HEK293 (cell line): ENCODE data around the gene TUBGCP6.

ENCODE experiments used
- CTCF ChIP-seq: fragments of 450-650 bp; formaldehyde crosslinking; IDR thresholded peaks from 2 replicates; pipeline ENCODE4 v1.5.1; 2016; ENCODE audit warnings: missing biosample characterization, missing genetic modification characterization
- ZNF174 ChIP-seq: fragments of 450-650 bp; formaldehyde crosslinking; IDR thresholded peaks from 2 replicates; pipeline ENCODE4 v1.5.0; 2017; ENCODE audit warnings: missing biosample characterization, mild to moderate bottlenecking, missing genetic modification characterization

DNA sequence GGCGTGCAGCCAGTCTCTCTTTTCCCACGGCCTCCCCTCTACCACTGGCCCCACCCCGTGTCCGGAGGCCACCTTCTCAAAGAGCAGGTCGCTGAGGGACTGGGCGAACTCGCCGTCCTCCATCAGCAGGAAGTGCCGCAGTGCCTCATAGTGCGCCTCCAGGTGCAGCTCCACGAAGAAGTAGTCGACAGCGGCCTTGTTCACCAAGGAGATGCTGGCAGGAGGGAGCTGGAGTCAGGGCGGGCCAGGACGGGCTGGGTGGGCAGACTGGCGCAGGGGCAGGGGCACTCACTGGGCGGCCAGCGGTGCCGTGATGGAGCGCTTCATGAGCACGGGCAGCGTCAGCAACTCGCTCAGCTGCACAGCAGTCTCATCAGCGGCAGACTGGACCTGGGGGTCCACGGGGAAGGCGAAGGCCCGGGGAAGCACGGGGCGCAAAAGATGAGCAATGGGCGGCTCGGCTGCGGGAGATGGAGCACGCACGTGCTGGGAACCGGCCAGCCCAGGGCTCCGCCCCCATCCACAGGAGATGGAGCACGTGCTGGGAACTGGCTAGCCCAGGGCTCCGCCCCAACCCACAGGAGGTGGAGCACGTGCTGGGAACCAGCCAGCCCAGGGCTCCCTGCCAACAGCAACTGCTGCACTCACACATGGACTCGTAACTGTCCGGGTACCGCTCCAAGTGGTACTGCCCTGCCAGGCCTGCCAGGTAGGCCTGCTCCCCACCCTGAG is 25.7 kb downstream of the TUBGCP6 start:
- no peak for TF ChIP-seq CTCF (tag by site-specific recombination)
- no peak for TF ChIP-seq ZNF174 (tag by site-specific recombination)
